Endothelial cell of umbilical vein (primary cell): ENCODE measurements around the gene SERTAD1. TPM values are rescaled to one million over a fixed set of nuclear protein-coding genes. Genes with fewer than 3 reads are reported as not detected.

Source experiments
- BruUV-seq: library from RNA; stranded (reverse); fragments of 400-500 nt; replicated peaks from 2 replicates; lab custom pipeline; 2021; lab: Mats Ljungman, UMichigan
- CTCF ChIA-PET: fragments of 300-600, 350-600 bp; sonication (Branson Sonifier 250); formaldehyde crosslinking; loops from one replicate; lab custom pipeline; 2021; ENCODE audit warnings: antibody characterized with exemption, inconsistent platforms; lab: Charles Lee
- POLR2A ChIA-PET: fragments of 300-600, 350-600 bp; sonication (Branson Sonifier 250); formaldehyde crosslinking; loops from one replicate; lab custom pipeline; 2021; ENCODE audit warnings: antibody characterized with exemption, inconsistent platforms; lab: Charles Lee
- DNase-seq: peaks from one replicate; pipeline ENCODE4 v3.0.0-alpha.2; 2011; ENCODE audit warnings: low read depth, low spot score
- FAIRE-seq: peaks from 2 replicates; lab custom pipeline; 2011; peaks lifted over from hg19 to GRCh38; lab: Jason Lieb, UNC
- H2AFZ ChIP-seq: 2 replicates; pipeline ENCODE4 v1.6.0; 2012; ENCODE audit warnings: low read depth, low read length, control low read depth, inconsistent platforms
- H3K27ac ChIP-seq: 2 replicates; pipeline ENCODE4 v1.5.1; 2011; ENCODE audit warnings: low read depth, mild to moderate bottlenecking, control low read depth, low read length, moderate library complexity; ENCODE audit not compliant: insufficient read depth
- H3K27me3 ChIP-seq, 2 experiments: 2 replicates each; pipeline versions ENCODE4 v1.6.0 to v1.6.1; 2011; ENCODE audit warnings: low read length in 2 of 2, mixed read lengths in 1 of 2; ENCODE audit not compliant: control insufficient read depth in 2 of 2, insufficient read depth in 2 of 2
- H3K36me3 ChIP-seq, 2 experiments: 2 replicates in 1 of 2; 3 replicates in 1 of 2; pipeline ENCODE4 v1.5.1; 2011; ENCODE audit warnings: low read length in 2 of 2, mild to moderate bottlenecking in 1 of 2, moderate library complexity in 1 of 2; ENCODE audit not compliant: control insufficient read depth in 2 of 2, insufficient read depth in 2 of 2; ENCODE audit errors: extremely low read depth in 1 of 2
- H3K4me1 ChIP-seq: 3 replicates; pipeline ENCODE4 v1.5.1; 2011; ENCODE audit warnings: mild to moderate bottlenecking, low read length; ENCODE audit not compliant: control insufficient read depth, insufficient read depth; ENCODE audit errors: extremely low read depth
- H3K4me2 ChIP-seq: 2 replicates; pipeline ENCODE4 v1.6.1; 2011; ENCODE audit warnings: low read length, control low read depth, mixed read lengths; ENCODE audit not compliant: insufficient read depth
- H3K4me3 ChIP-seq, 3 experiments: fragments of 200-600 bp in 1 of 3; sonication (generic), shearing (Covaris generic) in 1 of 3; replicated peaks in 1 of 3; 2 replicates each; pipeline ENCODE4 v1.5.1; 2011 to 2016; ENCODE audit warnings: control low read depth in 3 of 3, low read length in 3 of 3, mild to moderate bottlenecking in 2 of 3, inconsistent platforms in 1 of 3, low read depth in 1 of 3, moderate library complexity in 1 of 3; ENCODE audit not compliant: insufficient read depth in 1 of 3
- H3K79me2 ChIP-seq: 2 replicates; pipeline ENCODE4 v1.6.0; 2012; ENCODE audit warnings: low read length, inconsistent platforms; ENCODE audit not compliant: control insufficient read depth, insufficient read depth
- H3K9ac ChIP-seq: replicated peaks from 2 replicates; pipeline ENCODE3; 2011; ENCODE audit warnings: low read length, control low read depth; ENCODE audit not compliant: insufficient read depth; ENCODE audit errors: extremely low read depth
- H3K9me1 ChIP-seq: replicated peaks from 3 replicates; pipeline ENCODE4 v1.6.0; 2011; ENCODE audit warnings: mild to moderate bottlenecking, low read length; ENCODE audit not compliant: control insufficient read depth, insufficient read depth; ENCODE audit errors: extremely low read depth
- H3K9me3 ChIP-seq: replicated peaks from 2 replicates; pipeline ENCODE4 v1.5.1; 2012; ENCODE audit warnings: low read length, inconsistent platforms; ENCODE audit not compliant: control insufficient read depth, insufficient read depth
- H4K20me1 ChIP-seq: replicated peaks from 2 replicates; pipeline ENCODE3; 2011; ENCODE audit warnings: mild to moderate bottlenecking, low read length; ENCODE audit not compliant: control insufficient read depth, insufficient read depth; ENCODE audit errors: extremely low read depth
- CTCF ChIP-seq, 2 donors: IDR thresholded peaks; 1 replicate in 1 of 2; 2 replicates in 1 of 2; pipeline ENCODE4 v1.5.1; 2011; ENCODE audit warnings: low read length in 2 of 2, mild to moderate bottlenecking in 2 of 2, moderate library complexity in 2 of 2, control low read depth in 1 of 2, inconsistent platforms in 1 of 2, low read depth in 1 of 2; ENCODE audit not compliant: insufficient read depth in 1 of 2; ENCODE audit errors: extremely low read depth in 1 of 2
- EZH2 ChIP-seq: IDR thresholded peaks from 2 replicates; pipeline ENCODE4 v1.6.1; 2012; ENCODE audit warnings: borderline replicate concordance, low read depth, mild to moderate bottlenecking, moderate library complexity, low read length, inconsistent platforms; ENCODE audit not compliant: severe bottlenecking
- FOS ChIP-seq: IDR thresholded peaks from 2 replicates; pipeline ENCODE4 v1.6.1; 2011; ENCODE audit warnings: mild to moderate bottlenecking, low read length, moderate library complexity, borderline replicate concordance; ENCODE audit not compliant: insufficient read depth
- GATA2 ChIP-seq: IDR thresholded peaks from 2 replicates; pipeline ENCODE4 v1.7.0; 2011; ENCODE audit warnings: low read depth, mild to moderate bottlenecking, moderate library complexity, mixed read lengths, low read length; ENCODE audit not compliant: insufficient read length, insufficient read depth
- JUN ChIP-seq: IDR thresholded peaks from 2 replicates; pipeline ENCODE4 v1.6.1; 2011; ENCODE audit warnings: borderline replicate concordance, low read depth; ENCODE audit not compliant: insufficient read length, insufficient read depth
- MAX ChIP-seq: IDR thresholded peaks from 2 replicates; pipeline ENCODE4 v1.6.1; 2011; ENCODE audit not compliant: insufficient read depth, insufficient read length
- MYC ChIP-seq: IDR thresholded peaks from one replicate; pipeline ENCODE4 v1.6.1; 2011; ENCODE audit warnings: mild to moderate bottlenecking, low read depth, low read length
- POLR2A ChIP-seq: IDR thresholded peaks from 2 replicates; pipeline ENCODE4 v1.6.1; 2012; ENCODE audit warnings: low read depth, mild to moderate bottlenecking, control low read depth, low read length
- POLR2AphosphoS5 ChIP-seq: IDR thresholded peaks from 2 replicates; pipeline ENCODE4 v1.6.1; 2012; ENCODE audit warnings: low read depth, mild to moderate bottlenecking, control low read depth, low read length, moderate library complexity; ENCODE audit not compliant: insufficient read depth
- dilution Hi-C: fragments of 300-500 bp; cut with MboI; formaldehyde crosslinking; loops from one replicate; pipeline ENCODE4 v1.15.0; 2019; ENCODE audit warnings: low sequenced_read_pairs; ENCODE audit not compliant: extremely low pct_ligation_motif_present
- intact Hi-C: fragments of 100-400 bp; cut with micrococcal nuclease; formaldehyde crosslinking; loops from one replicate; pipeline ENCODE4 v1.10.0; 2022
- polyA plus RNA-seq, 4 experiments: library from polyadenylated mRNA; depleted of rRNA in 3 of 4; stranded (reverse) in 3 of 4; unstranded in 1 of 4; fragments of >200 nt; gene quantifications; 2 replicates each; pipeline versions ENCODE4 v1.2.1 to v1.2.3, GENCODE V29; 2011 to 2012; ENCODE audit warnings: missing spikeins in 1 of 4
- total RNA-seq: library from RNA; stranded (reverse); gene quantifications from 2 replicates; pipeline ENCODE4 v1.2.3, GENCODE V29; 2021

SERTAD1 gene
- total and polyA plus RNA-seq, 2 donors (not counting 3 experiments of a cell fraction or from before 2014, with no cell fraction given) = 8.8 to 15.3 TPM

DNA sequence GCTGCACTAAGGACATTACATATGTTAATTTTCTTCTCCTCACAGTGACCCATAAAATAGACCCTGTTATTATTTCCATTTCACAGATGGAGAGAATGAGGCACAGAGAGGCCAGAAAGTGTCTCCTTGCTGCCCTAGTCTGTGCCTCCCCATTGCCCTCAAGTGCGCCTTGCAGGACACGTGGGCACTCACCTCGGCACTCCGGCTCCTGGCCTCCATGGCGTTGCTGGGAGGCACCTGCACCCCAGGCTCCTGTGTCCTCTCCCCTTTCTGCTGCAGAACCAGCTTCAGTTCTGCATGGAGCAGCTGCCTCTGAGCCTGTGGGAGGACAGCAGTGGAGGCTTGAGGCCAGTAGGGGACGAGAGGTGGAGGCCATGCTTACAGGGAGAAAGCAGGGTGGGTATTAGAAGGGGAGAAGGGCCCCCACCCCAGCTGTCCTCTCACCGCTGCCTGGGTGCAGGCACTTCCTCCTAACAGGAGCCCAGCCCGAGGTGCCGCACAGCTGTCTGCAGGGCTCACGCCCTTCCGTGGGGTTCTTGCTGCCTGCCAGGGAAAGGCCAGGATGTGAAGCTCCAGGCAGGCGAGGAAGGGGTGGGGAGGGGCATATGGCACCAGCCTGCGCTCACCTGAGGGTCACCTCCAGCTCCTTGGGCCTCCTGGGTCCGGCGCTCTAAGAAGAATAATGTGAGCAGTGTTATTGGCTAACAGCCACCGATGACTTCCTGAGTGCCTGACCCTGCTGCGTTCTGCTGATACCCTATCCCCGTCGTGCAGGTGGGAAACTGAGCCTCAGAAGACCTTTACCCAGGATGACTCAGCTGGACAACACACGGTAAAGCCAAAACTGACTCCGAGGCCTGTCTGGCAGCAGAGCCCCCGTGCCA, 17.8 kb downstream of the SERTAD1 start:
- FAIRE-seq (no peak), DNase-seq (no peak)
- intact Hi-C loops = no loop called here
- POLR2A ChIA-PET = interaction anchor here (1.2 kb wide), 1 partner anchor 13 kb away, joined by 3 read pairs; no protein-coding TSS in a partner anchor
- Histone ChIP-seq H3K9ac (no peak overlapping the region), H3K9me3 (no peaks in the 10 kb centered on the region), H2AFZ (no peak overlapping the region), H3K27ac (no peak overlapping the region), H3K36me3 (no peaks in the 10 kb centered on the region), H4K20me1 (no peaks in the 10 kb centered on the region), H3K4me3 (no peak overlapping the region), H3K4me1 (peaks cover 2% of the 10 kb centered on the region), H3K9me1 (no peaks in the 10 kb centered on the region), H3K4me2 (no peak overlapping the region), H3K79me2 (no peaks in the 10 kb centered on the region), H3K27me3 (no peaks in the 10 kb centered on the region)
- no peak for TF ChIP-seq JUN
- no peak for TF ChIP-seq FOS
- no peak for TF ChIP-seq POLR2AphosphoS5
- TF ChIP-seq POLR2A = no peak
- TF ChIP-seq MYC = no peak
- TF ChIP-seq CTCF (IDR thresholded peaks at IDR 0.05; ENCODE audit: extremely low read depth in 1 of 2, insufficient read depth in 1 of 2, low read depth in 1 of 2, low read length in 2 of 2) = no peak
- TF ChIP-seq GATA2 = no peak
- TF ChIP-seq EZH2 = no peak
- TF ChIP-seq MAX = no peak
- no TSS peak for BruUV-seq
- dilution Hi-C loops = no loop called here
- CTCF ChIA-PET = interaction anchor here (0.9 to 2.2 kb wide), 2 partner anchors 12 to 35 kb away, joined by 4 to 9 read pairs; no protein-coding TSS in a partner anchor
